Liver (tissue), 9 donors: Measurements from ENCODE around the gene IZUMO1. TPM values are rescaled to one million over a fixed set of nuclear protein-coding genes. Genes with fewer than 3 reads are reported as not detected.

Source experiments
- DNase-seq: peaks from one replicate; pipeline ENCODE4 v3.0.0-alpha.2; 2017; ENCODE audit warnings: low spot score
- H3K27ac ChIP-seq, 2 donors: one replicate each; pipeline ENCODE4 v1.7.0; 2013; ENCODE audit warnings: inconsistent platforms in 2 of 2, low read length in 2 of 2, control low read depth in 1 of 2, low read depth in 1 of 2, mild to moderate bottlenecking in 1 of 2
- H3K27me3 ChIP-seq, 4 donors: one replicate each; pipeline versions ENCODE4 v1.6.1 to v1.7.0; 2013; ENCODE audit warnings: low read length in 3 of 4, inconsistent platforms in 1 of 4, mild to moderate bottlenecking in 1 of 4, moderate library complexity in 1 of 4; ENCODE audit not compliant: control insufficient read depth in 4 of 4, insufficient read depth in 4 of 4
- H3K36me3 ChIP-seq, 4 donors: one replicate each; pipeline versions ENCODE4 v1.6.1 to v1.7.0; 2013; ENCODE audit warnings: low read length in 3 of 4, mild to moderate bottlenecking in 3 of 4, low read depth in 1 of 4, moderate library complexity in 1 of 4; ENCODE audit not compliant: control insufficient read depth in 4 of 4, insufficient read depth in 3 of 4
- H3K4me1 ChIP-seq, 4 donors: one replicate each; pipeline versions ENCODE4 v1.6.1 to v1.7.0; 2013; ENCODE audit warnings: low read length in 3 of 4, mild to moderate bottlenecking in 3 of 4, moderate library complexity in 1 of 4; ENCODE audit not compliant: control insufficient read depth in 4 of 4, insufficient read depth in 4 of 4
- H3K4me3 ChIP-seq, 3 donors: one replicate each; pipeline versions ENCODE4 v1.6.1 to v1.7.0; 2013; ENCODE audit warnings: low read length in 3 of 3, control low read depth in 1 of 3, low read depth in 1 of 3, mild to moderate bottlenecking in 1 of 3
- H3K9ac ChIP-seq, 2 donors: one replicate each; pipeline ENCODE4 v1.7.0; 2013; ENCODE audit warnings: low read length in 2 of 2, mild to moderate bottlenecking in 2 of 2, moderate library complexity in 2 of 2, control low read depth in 1 of 2, low read depth in 1 of 2
- H3K9me3 ChIP-seq, 4 donors: one replicate each; pipeline versions ENCODE4 v1.6.1 to v1.7.0; 2013; ENCODE audit warnings: low read length in 3 of 4; ENCODE audit not compliant: control insufficient read depth in 4 of 4
- FOXA1 ChIP-seq: IDR thresholded peaks from 2 replicates; pipeline ENCODE4 v1.6.1; 2016; ENCODE audit warnings: antibody characterized with exemption
- FOXA2 ChIP-seq: IDR thresholded peaks from 2 replicates; pipeline ENCODE4 v1.6.1; 2016; ENCODE audit warnings: antibody characterized with exemption
- HNF4G ChIP-seq: IDR thresholded peaks from 2 replicates; pipeline ENCODE4 v1.6.1; 2016; ENCODE audit warnings: antibody characterized with exemption
- JUND ChIP-seq, 2 donors: IDR thresholded peaks; 2 replicates each; pipeline ENCODE4 v1.6.1; 2016; ENCODE audit warnings: antibody characterized with exemption in 2 of 2
- SP1 ChIP-seq: IDR thresholded peaks from 2 replicates; pipeline ENCODE4 v1.6.1; 2018; ENCODE audit warnings: antibody characterized with exemption, mild to moderate bottlenecking
- YY1 ChIP-seq: IDR thresholded peaks from 2 replicates; pipeline ENCODE4 v1.6.1; 2016; ENCODE audit warnings: antibody characterized with exemption, mild to moderate bottlenecking
- WGBS: extraction: QIAGEN DNeasy Blood & Tissue Kit; methylation state at CpG from one replicate; pipeline ENCODE4 v1.1.7; 2013; 5-methylcytosine and 5-hydroxymethylcytosine counted together
- polyA plus RNA-seq, 2 donors: library from polyadenylated mRNA; stranded (reverse) in 1 of 2; unstranded in 1 of 2; fragments of 200-250 nt in 1 of 2; fragments of >200 nt in 1 of 2; fragmentation: Nextera tagmentation in 1 of 2; extraction: Ambion mirVana in 1 of 2; gene quantifications; one replicate each; pipeline versions ENCODE4 v1.2.1 to v1.2.3, GENCODE V29; 2013 to 2015
- total RNA-seq, 2 donors: library from RNA; depleted of rRNA; stranded (reverse); fragments of >200 nt; gene quantifications; one replicate each; pipeline ENCODE4 v1.2.3, GENCODE V29; 2014
- TF ChIP-seq, protein P1 (sequence below): IDR thresholded peaks from 2 replicates; pipeline ENCODE4 v1.6.1; 2016; ENCODE audit warnings: antibody characterized with exemption
- TF ChIP-seq, protein P2 (sequence below): IDR thresholded peaks from 2 replicates; pipeline ENCODE4 v1.6.1; 2016; ENCODE audit warnings: antibody characterized with exemption, mild to moderate bottlenecking
- TF ChIP-seq, protein P3 (sequence below): IDR thresholded peaks from 2 replicates; pipeline ENCODE4 v1.6.1; 2016; ENCODE audit warnings: antibody characterized with exemption
- TF ChIP-seq, protein P4 (sequence below): IDR thresholded peaks from 2 replicates; pipeline ENCODE4 v1.6.1; 2016; ENCODE audit warnings: antibody characterized with exemption
- donor health status: healthy.
- donor health status: healthy.
- donor health status: healthy.
- donor health status: healthy.
- donor health status: healthy.

IZUMO1 gene
- total and polyA plus RNA-seq, 4 donors: 0.33 to 0.47 TPM; not detected in 2

DNA sequence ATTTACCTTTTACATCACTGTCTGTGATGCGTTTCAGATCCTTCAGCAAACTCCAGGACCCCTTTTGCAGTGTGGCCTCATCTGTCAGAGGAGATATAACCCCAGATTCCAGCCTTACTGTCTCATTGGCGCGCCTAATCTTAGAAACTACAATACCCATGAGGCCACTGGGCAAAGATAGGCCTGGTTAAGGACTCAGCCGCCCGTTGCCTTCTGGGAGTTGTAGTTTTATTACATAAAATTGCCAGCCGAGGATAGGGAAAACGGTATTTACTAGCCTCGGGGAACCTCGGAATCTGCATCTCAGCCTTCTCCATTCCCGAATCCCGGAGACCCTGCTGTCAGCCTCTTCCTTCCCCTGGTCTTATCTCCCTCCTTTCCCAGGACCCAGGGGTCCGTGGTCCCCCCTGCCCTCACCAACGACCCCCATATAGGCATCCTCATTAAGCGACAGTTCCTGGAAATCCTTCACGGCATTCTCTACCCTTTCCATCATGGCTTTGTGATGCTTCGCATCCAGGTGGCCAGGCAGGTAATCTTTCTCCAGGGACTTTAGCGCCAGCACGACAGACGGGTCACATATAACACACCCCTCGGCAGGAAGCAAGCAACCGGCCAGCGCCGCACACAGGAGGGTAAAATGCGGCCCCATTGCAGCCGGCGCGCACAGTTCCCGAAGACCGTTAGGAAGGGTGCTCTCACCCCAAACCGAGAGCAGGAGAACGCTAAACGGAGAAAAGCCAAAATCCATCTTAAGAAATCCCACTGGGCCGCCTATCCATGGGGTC, 1.3 kb downstream of the IZUMO1 start:
- WGBS: 31% methylated on average over 33 of the region's 33 CpGs
- Histone ChIP-seq H3K9me3 (no peaks in the 10 kb centered on the region), H3K9ac (no peak overlapping the region), H3K4me3 (no peak overlapping the region), H3K27me3 (no peaks in the 10 kb centered on the region), H3K4me1 (peaks cover 0 to 2% (median 0%) of the 10 kb centered on the region in 4 donors), H3K36me3 (no peaks in the 10 kb centered on the region), H3K27ac (no peak overlapping the region)
- TF ChIP-seq, protein P1, sequence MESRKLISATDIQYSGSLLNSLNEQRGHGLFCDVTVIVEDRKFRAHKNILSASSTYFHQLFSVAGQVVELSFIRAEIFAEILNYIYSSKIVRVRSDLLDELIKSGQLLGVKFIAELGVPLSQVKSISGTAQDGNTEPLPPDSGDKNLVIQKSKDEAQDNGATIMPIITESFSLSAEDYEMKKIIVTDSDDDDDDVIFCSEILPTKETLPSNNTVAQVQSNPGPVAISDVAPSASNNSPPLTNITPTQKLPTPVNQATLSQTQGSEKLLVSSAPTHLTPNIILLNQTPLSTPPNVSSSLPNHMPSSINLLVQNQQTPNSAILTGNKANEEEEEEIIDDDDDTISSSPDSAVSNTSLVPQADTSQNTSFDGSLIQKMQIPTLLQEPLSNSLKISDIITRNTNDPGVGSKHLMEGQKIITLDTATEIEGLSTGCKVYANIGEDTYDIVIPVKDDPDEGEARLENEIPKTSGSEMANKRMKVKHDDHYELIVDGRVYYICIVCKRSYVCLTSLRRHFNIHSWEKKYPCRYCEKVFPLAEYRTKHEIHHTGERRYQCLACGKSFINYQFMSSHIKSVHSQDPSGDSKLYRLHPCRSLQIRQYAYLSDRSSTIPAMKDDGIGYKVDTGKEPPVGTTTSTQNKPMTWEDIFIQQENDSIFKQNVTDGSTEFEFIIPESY: no peak
- TF ChIP-seq JUND (IDR thresholded peaks at IDR 0.05) (no peak), HNF4G (no peak), FOXA2 (no peak)
- TF ChIP-seq, protein P2, sequence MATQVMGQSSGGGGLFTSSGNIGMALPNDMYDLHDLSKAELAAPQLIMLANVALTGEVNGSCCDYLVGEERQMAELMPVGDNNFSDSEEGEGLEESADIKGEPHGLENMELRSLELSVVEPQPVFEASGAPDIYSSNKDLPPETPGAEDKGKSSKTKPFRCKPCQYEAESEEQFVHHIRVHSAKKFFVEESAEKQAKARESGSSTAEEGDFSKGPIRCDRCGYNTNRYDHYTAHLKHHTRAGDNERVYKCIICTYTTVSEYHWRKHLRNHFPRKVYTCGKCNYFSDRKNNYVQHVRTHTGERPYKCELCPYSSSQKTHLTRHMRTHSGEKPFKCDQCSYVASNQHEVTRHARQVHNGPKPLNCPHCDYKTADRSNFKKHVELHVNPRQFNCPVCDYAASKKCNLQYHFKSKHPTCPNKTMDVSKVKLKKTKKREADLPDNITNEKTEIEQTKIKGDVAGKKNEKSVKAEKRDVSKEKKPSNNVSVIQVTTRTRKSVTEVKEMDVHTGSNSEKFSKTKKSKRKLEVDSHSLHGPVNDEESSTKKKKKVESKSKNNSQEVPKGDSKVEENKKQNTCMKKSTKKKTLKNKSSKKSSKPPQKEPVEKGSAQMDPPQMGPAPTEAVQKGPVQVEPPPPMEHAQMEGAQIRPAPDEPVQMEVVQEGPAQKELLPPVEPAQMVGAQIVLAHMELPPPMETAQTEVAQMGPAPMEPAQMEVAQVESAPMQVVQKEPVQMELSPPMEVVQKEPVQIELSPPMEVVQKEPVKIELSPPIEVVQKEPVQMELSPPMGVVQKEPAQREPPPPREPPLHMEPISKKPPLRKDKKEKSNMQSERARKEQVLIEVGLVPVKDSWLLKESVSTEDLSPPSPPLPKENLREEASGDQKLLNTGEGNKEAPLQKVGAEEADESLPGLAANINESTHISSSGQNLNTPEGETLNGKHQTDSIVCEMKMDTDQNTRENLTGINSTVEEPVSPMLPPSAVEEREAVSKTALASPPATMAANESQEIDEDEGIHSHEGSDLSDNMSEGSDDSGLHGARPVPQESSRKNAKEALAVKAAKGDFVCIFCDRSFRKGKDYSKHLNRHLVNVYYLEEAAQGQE: no peak
- TF ChIP-seq, protein P3, sequence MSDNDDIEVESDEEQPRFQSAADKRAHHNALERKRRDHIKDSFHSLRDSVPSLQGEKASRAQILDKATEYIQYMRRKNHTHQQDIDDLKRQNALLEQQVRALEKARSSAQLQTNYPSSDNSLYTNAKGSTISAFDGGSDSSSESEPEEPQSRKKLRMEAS: no peak
- peak; percentile 70 for DNase-seq

DNA sequence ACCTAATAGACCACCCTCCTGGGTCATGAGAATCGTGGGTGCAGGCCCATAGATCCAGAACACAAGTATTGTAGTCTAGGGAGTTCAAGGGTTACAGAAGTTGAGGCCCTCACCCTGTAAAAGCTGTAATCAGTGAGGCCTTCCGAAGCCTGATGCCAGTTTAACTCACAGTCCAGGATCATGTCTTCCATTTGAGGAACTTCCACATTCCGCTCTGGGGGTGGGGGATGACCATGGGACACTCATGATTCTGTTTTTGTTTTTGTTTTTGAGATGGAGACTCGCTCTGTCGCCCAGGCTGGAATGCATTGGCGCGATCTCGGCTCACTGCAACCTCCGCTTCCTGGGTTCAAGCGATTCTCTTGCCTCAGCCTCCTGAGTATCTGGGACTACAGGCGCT, 4.6 kb downstream of the IZUMO1 start:
- no peaks in the 10 kb centered on the region for H3K9me3 ChIP-seq
- DNase-seq: no peak
- H3K27ac ChIP-seq: no peak overlapping the region
- no peak overlapping the region for H3K9ac ChIP-seq
- WGBS: 94% methylated on average over 11 of the region's 11 CpGs
- TF ChIP-seq, protein P4, sequence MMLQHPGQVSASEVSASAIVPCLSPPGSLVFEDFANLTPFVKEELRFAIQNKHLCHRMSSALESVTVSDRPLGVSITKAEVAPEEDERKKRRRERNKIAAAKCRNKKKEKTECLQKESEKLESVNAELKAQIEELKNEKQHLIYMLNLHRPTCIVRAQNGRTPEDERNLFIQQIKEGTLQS: no peak
- TF ChIP-seq HNF4G: no peak
- TF ChIP-seq FOXA1: no peak
- no peak for TF ChIP-seq YY1
- no peak for TF ChIP-seq SP1
- peaks cover 2 to 9% (median 7%) of the 10 kb centered on the region in 4 donors for H3K4me1 ChIP-seq
- no peaks in the 10 kb centered on the region for H3K36me3 ChIP-seq
- no peak overlapping the region for H3K4me3 ChIP-seq
- no peaks in the 10 kb centered on the region for H3K27me3 ChIP-seq
